Gastroesophageal sphincter (tissue), 3 donors: ENCODE results near the gene CERS3.

ENCODE experiments used
- CTCF ChIP-seq, 4 experiments: fragments of 200-600 bp in 2 of 4; fragments of 450-650 bp in 2 of 4; sonication (generic) in 1 of 4; IDR thresholded peaks; one replicate each; pipeline ENCODE4 v1.5.1; 2017 to 2019; ENCODE audit warnings: antibody characterized with exemption in 4 of 4, mild to moderate bottlenecking in 2 of 4, moderate library complexity in 2 of 4
- EP300 ChIP-seq: sonication (generic); formaldehyde crosslinking; IDR thresholded peaks from one replicate; pipeline ENCODE4 v1.6.1; 2017; ENCODE audit warnings: antibody characterized with exemption, mild to moderate bottlenecking
- POLR2A ChIP-seq, 2 donors: fragments of 450-650 bp; IDR thresholded peaks; one replicate each; pipeline ENCODE4 v1.6.1; 2017; ENCODE audit warnings: antibody characterized with exemption in 2 of 2, mild to moderate bottlenecking in 2 of 2, moderate library complexity in 1 of 2

GRCh38 chr15:100434561-100434960, 94.2 kb downstream of the CERS3 start:
- no peak for TF ChIP-seq POLR2A (IDR thresholded peaks at IDR 0.05)
- TF ChIP-seq CTCF (IDR thresholded peaks at IDR 0.05) = no peak
- TF ChIP-seq EP300 = no peak
